HG03565 (cell line): Measurements from ENCODE around the gene RAB39A.
"Not testable (repeated sequence)": the region's sequence is repeated elsewhere in the genome, so short reads cannot be mapped to it uniquely, and the experiment has no call there.

Source experiments
- ATAC-seq: cut with Tn5 transposase; IDR thresholded peaks from one replicate; pipeline ENCODE4 v1.9.1; 2021; ENCODE audit warnings: mild to moderate bottlenecking, moderate library complexity; ENCODE audit not compliant: unreplicated experiment

The RAB39A gene, protein sequence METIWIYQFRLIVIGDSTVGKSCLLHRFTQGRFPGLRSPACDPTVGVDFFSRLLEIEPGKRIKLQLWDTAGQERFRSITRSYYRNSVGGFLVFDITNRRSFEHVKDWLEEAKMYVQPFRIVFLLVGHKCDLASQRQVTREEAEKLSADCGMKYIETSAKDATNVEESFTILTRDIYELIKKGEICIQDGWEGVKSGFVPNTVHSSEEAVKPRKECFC

GRCh38 chr11:107928046-107928766 is at the start of gene RAB39A:
RAB39A (plus strand) TSS chr11:107928448; CDS start chr11:107928569, 121 bp downstream.
- ATAC-seq, result peak; percentile 93

DNA sequence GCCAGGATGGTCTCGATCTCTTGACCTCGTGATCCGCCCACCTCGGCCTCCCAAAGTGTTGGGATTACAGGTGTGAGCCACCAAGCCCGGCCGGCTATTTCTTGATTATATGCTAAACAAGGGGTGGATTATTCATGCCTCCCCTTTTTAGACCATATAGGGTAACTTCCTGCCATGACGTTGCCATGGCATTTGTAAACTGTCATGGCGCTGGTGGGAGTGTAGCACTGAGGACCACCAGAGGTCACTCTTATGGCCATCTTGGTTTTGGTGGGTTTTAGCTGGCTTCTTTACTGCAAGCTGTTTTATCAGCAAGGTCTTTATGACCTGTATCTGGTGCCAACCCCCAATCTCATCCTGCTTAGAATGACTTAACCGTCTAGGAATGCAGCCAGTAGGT is 46.8 kb upstream of the RAB39A start:
- ATAC-seq, result not testable (repeated sequence)

DNA sequence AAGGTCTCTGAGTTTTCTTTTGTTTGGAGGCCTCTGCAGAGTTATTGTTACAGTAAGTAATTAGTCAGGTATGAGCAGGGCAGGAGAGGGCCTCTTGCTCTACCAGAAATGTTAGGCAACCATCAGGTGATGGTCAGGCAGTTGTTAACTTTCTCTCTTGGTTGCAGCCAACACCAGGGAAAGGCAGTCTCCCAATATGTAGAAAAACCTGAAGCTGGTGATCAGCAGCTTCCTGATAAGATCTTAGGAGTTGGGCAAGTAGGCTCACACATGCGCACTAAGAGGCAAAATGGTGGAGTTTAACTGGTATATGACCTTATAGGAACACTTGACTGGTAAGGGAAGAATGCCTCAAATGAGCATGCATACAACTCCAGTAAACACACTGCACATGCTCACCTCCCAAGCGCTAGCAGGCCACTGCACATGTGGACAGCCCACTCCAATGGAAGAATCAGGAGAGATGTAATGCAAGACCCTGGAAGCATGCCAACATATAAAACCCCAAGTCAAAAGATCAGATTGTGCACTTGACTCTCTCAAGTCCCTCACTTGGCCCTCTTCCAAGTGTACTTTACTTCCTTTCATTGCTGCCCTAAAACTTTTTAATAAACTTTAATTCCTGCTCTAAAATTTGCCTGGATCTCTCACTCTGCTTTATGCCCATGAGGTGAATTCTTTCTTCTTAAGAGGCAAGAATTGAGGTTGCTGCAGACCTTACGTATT is 46.0 kb upstream of the RAB39A start:
- ATAC-seq, result no peak

GRCh38 chr11:107898270-107898669 is 30.0 kb upstream of the RAB39A start:
- peak; percentile 68 for ATAC-seq

DNA sequence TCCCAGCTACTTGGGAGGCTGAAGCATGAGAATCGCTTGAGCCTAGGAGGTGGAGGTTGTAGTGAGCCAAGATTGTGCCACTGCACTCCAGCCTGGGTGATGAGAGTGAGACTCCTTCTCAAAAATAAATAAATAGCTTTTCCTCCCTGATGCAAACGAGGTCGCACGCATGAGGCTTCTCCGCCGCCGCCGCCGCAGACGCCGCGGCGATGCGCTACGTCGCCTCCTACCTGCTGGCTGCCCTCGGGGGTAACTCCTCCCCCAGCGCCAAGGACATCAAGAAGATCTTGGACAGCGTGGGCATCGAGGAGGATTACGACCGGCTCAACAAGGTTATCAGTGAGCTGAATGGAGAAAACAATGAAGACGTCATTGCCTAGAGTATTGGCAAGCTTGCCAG is 20.0 kb upstream of the RAB39A start:
- ATAC-seq, result no peak

GRCh38 chr11:107912415-107912814 is 15.8 kb upstream of the RAB39A start:
- not testable (repeated sequence) for ATAC-seq

GRCh38 chr11:107915229-107915628 is 13.0 kb upstream of the RAB39A start:
- ATAC-seq, result no peak

DNA sequence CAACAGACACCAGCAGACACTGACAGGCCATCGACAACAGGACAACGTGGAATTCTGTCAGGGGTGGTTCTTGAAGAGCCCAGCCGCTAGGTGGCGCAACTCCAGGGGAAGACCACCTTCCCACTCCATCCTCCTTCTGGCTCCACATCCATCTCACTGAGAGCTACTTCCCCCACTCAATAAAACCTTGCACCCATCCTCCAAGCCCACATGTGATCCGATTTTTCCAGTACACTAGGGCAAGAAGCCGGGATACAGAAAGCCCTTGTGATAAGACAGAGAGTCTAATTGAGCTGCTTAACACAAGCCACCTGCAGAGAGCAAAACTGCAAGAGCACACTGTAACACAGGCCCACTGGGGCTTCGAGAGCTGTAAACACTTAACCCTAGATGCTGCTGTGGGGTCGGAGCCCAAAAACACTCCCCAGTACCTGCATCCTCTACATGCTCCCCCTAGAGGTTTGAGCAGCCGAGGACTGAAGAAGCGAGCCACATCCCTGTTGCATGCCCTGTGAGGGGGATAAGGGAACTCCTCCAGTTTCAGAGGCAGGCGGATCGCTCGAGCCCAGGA is 11.5 kb upstream of the RAB39A start:
- ATAC-seq, result no peak

DNA sequence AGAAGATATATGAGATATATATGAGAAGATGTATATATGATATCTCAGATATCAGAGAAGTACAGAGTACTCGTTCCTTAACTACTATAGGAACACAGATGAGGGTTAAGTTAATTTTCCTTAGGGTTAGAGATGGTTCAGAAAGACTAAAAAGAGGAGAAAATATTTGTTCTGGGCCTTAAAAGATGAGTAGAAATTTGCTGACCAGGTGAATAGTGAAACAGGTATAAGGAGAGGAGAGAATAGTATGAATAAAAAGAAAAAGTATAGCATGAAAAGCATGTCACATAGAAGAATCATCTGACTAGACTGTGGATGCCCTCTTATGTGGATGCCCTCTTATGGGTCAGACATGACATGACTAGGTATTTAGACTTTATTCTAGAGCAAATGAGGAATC is 6.3 kb upstream of the RAB39A start:
- ATAC-seq, result no peak

GRCh38 chr11:107923519-107923918 is 4.7 kb upstream of the RAB39A start:
- not testable (repeated sequence) for ATAC-seq

GRCh38 chr11:107924306-107924705 is 3.9 kb upstream of the RAB39A start:
- ATAC-seq, result no peak

DNA sequence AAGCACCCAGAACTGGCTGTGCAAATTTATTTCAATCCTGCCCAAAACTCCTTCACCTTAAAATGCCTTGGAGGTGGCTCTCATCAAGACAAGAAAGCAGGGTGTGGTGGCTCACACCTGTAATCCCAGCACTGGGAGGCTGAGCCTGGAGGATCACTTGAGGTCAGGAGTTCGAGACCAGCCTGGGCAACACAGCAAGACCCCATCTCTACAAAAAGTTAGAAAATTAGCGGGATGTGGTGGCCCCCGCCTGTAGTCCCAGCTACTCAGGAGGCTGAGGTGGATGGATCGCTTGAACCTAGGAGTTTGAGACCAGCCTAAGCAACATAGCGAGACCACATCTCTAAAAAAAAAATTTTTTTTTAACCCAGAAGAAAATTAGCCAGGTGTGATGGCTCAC is 689 bp upstream of the RAB39A start:
- ATAC-seq, result no peak

GRCh38 chr11:107928767-107929507 is 689 bp downstream of the RAB39A start:
- no peak for ATAC-seq

DNA sequence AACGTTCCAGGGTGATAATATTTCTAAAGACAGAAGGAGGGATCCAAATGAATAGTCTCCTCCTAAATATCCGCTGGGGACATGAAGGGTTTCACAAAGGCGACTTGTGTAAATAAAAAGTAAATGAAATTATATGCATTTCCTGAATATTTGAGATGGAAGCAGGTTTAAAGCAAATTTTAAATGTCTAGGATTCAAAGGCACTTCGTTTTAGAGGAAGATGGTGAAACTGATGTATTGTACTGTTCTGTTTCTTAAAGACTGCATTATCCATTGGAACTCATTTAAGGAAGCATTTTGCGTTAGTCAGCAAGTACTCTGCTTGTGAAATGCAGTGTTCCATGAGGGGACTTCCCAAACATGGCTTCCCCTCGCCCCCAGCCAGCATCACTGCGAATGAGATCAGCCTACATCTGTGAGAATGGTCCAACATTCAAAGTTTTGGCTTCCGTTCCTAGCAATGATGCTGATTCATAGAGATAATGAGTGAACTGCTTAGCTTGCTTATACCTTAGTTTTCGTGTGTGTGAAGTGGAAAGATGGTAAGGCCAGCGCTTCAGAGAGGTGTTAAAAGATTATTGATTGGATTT is 1.5 kb downstream of the RAB39A start:
- ATAC-seq, result peak; percentile 23

DNA sequence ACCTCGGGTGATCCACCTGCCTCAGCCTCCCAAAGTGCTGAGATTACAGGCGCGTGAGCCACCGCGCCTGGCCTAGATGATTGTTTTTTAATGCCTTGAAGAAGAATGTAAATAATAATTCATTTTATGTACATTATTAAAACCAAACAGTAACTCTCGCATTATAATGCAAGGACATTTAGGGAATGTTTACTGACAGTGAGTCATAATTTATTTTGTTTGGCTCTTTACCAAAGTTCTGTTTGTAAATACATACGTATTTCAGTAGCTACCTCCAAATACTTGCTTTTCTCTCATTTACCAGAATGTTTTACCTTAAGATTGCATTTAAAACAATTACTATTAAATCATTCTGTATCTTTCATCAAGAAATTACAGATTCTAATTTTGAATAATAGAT is 3.0 kb downstream of the RAB39A start:
- no peak for ATAC-seq

DNA sequence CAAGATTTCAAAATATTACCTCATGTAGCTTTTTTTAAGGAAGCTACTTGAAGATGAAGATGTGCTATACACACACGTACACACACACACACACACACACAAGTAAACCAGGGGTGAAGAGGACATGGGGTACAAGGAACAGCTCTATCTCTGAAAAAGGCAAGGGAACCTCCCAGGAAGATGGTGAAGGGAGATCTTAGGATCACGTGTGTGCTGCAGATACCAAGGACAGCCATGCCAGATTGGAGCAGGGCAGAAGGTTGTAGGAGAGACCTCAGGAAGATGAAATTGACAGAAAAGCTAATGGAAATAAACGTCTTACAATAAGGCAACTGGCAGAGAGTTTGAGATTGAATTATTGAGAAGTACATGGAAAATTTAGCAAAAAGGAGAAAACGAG is 19.7 kb downstream of the RAB39A start:
- ATAC-seq, result no peak

DNA sequence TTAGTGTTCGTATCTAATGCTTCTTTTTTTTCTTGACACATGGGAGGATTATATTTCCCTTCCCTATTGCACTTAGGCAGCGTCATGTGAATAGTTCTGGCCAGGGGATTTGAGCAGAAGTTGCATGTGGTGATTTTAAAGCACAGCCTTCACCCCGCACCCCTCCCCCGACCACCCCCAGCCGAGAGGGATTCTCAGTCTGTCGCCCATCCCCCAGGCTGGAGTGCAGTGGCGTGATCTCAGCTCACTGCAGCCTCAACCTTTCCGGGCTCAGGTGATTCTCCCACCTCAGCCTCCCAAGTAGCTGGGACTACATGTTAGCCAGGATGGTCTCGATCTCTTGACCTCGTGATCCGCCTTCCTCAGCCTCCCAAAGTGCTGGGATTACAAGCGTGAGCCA is 20.1 kb downstream of the RAB39A start:
- ATAC-seq, result not testable (repeated sequence)

DNA sequence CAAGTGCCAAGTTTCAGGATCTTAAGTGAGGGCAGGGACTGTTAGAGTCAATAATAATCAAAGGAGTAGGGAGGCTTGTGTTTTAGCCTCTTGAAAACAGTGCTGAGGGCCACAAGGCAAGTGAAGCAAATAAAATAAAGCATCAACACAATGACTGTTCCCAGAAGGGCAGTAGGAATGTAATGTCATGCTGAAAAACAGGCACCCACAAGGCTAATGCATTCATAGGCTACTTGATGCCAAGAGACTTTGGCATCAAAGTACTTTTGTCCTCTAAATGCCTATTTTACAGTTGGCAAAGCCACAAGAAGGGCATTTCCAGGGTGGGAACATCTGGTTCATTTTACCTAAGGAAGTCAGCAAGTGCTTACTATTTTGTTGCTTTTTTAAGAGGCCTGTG is 22.9 kb downstream of the RAB39A start:
- ATAC-seq, result no peak

- ATAC-seq, result no peak
Observed at GRCh38 chr11:107953446-107953845, 25.2 kb downstream of the RAB39A start.

GRCh38 chr11:107956543-107956942 is 28.3 kb downstream of the RAB39A start:
- no peak for ATAC-seq
